ENCODE results near the gene CCDC83.
A peak's percentile ranks its signal among the peaks of the same experiment; 100 is the strongest.

CCDC83 gene

DNA sequence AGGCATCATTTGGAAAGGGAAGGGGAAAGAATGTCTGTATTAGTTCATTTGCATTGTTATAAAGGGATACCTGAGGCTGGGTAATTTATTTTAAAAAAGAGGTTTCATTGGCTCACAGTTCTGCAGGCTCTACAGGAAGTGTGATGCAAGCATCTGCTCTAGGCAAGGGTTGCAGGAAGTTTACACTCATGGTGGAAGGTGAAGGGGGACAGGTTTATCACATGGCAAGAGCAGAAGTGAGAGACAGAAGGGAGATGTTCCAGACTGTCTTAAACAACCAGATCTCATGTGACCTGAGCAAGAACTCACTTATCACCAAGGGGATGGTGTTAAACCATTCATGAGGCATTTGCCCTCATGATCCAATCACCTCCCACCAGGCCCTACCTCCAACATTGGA is 90.6 kb downstream of the CCDC83 start:
- no peak for DNase-seq (ENCODE audit: low read depth, low spot score)
- TF ChIP-seq, protein P1, sequence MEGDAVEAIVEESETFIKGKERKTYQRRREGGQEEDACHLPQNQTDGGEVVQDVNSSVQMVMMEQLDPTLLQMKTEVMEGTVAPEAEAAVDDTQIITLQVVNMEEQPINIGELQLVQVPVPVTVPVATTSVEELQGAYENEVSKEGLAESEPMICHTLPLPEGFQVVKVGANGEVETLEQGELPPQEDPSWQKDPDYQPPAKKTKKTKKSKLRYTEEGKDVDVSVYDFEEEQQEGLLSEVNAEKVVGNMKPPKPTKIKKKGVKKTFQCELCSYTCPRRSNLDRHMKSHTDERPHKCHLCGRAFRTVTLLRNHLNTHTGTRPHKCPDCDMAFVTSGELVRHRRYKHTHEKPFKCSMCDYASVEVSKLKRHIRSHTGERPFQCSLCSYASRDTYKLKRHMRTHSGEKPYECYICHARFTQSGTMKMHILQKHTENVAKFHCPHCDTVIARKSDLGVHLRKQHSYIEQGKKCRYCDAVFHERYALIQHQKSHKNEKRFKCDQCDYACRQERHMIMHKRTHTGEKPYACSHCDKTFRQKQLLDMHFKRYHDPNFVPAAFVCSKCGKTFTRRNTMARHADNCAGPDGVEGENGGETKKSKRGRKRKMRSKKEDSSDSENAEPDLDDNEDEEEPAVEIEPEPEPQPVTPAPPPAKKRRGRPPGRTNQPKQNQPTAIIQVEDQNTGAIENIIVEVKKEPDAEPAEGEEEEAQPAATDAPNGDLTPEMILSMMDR (IDR thresholded peaks at IDR 0.05; ENCODE audit: low read depth, low read length): no peak

DNA sequence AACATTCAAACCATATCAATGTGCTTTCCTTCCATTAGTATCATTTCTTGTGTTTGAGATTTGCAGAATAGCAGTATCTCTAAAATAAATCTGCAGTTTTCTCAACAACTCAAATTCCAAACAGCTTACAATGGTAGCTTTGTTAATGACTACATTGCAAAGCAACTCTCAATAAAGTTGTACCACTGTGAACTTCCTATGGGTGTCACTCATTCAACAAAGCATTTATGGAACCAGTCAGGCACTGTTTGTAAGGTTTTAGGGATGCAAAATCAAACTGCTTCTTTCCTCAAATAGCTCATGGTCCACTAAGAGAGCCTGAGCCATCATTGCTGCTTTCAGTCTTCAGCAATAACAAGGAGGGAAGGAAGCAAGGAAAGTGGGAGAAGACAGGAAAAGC is 91.0 kb downstream of the CCDC83 start:
- no peak overlapping the region for H3K4me3 ChIP-seq (ENCODE audit: low read depth, low read length)
- TF ChIP-seq, protein P1 (IDR thresholded peaks at IDR 0.05; ENCODE audit: low read depth, low read length): no peak
- DNase-seq (ENCODE audit: low read depth, low spot score): no peak
- in situ Hi-C loops (cut with HindIII; ENCODE audit: low sequenced_read_pairs): no loop called here

More for the DNA sequence above, 90.6 kb downstream of the CCDC83 start:
- H3K4me3 ChIP-seq (ENCODE audit: low read depth, low read length): no peak overlapping the region
- in situ Hi-C loops (cut with HindIII; ENCODE audit: low sequenced_read_pairs): no loop called here

DNA sequence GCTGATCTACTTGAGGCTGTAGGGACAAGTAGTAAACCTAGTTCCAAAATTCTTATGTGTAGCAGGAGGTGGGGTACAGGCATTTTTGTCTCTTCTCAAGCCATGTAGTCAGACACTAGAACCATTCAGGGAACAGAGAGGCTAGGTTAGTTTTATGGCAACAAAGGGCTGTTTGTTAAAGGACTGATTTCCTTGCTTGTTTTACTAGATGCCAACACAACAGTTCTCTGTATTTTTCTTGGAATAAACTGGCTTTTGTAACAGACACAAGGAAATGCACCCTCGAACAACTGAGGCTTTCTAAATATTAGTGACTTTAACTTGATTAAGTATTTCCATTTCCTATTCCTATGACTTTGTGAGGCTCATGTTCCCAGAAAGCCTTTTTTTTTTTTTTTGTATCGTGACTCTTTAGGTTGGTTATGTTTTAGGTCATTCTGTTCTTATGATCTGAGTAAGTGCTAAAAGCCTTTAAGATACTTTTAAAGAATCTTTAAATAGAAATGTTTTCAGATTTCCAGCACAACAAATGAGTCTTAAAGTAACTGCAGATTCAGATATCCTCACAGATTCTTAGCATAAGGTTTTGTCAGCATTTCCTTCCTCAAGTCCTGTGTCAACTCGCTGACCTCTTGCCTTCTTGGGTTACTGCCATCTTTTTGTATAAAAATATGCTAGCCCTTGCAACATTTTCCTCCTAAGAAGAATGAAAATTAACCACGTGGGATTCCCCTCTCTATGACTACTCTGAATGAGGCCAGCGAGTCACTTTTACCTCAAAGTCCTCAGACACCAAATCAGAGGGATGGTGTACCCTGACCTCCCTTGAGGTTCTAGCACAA is 92.5 kb downstream of the CCDC83 start:
- DNase-seq (ENCODE audit: low read depth, low spot score): peak; percentile 83
- TF ChIP-seq, protein P1 (IDR thresholded peaks at IDR 0.05; ENCODE audit: low read depth, low read length): no peak
- in situ Hi-C loops (cut with HindIII; ENCODE audit: low sequenced_read_pairs): no loop called here
- H3K4me3 ChIP-seq (ENCODE audit: low read depth, low read length): no peak overlapping the region

DNA sequence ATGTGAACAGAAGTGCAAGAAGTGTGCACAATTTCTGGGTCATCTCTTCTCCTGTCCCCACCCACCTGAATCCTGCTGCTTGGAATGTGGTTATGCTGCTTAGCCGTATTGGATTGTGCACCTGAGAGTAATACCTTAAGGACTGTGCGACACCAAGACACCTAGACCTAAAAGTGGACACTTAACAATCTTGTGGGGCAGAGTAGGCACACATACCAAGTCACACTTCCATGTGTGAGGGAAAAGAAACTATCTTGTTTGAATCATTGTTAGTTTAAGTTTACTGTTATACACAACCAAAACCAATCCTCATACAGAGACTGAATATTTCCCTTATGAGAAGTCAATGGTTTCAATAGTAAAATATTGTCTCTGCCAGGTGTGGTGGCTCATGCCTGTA is 93.7 kb downstream of the CCDC83 start:
- TF ChIP-seq, protein P1 (IDR thresholded peaks at IDR 0.05; ENCODE audit: low read depth, low read length): no peak
- in situ Hi-C loops (cut with HindIII; ENCODE audit: low sequenced_read_pairs): no loop called here
- no peak for DNase-seq (ENCODE audit: low read depth, low spot score)
- no peak overlapping the region for H3K4me3 ChIP-seq (ENCODE audit: low read depth, low read length)

DNA sequence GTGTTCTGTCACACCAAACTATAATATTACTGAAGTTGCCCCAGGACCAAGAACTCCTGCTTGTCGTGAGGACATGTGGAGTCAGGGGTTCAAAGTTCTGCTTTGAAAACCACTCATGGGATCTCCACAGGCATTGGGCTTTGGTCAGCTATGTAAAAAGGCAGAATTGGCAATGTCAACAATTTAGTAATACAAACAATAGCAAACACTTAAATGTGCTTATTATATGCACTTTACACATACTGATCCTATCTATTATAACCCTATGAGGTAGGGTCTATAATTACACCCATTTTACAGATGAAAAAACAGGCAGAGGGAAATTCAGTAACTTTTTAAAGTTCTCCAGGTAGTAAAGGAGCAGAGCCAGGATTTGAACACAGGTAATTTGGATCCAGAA is 94.6 kb downstream of the CCDC83 start:
- TF ChIP-seq, protein P1 (IDR thresholded peaks at IDR 0.05; ENCODE audit: low read depth, low read length): no peak
- H3K4me3 ChIP-seq (ENCODE audit: low read depth, low read length): no peak overlapping the region
- in situ Hi-C loops (cut with HindIII; ENCODE audit: low sequenced_read_pairs): no loop called here
- DNase-seq (ENCODE audit: low read depth, low spot score): no peak

DNA sequence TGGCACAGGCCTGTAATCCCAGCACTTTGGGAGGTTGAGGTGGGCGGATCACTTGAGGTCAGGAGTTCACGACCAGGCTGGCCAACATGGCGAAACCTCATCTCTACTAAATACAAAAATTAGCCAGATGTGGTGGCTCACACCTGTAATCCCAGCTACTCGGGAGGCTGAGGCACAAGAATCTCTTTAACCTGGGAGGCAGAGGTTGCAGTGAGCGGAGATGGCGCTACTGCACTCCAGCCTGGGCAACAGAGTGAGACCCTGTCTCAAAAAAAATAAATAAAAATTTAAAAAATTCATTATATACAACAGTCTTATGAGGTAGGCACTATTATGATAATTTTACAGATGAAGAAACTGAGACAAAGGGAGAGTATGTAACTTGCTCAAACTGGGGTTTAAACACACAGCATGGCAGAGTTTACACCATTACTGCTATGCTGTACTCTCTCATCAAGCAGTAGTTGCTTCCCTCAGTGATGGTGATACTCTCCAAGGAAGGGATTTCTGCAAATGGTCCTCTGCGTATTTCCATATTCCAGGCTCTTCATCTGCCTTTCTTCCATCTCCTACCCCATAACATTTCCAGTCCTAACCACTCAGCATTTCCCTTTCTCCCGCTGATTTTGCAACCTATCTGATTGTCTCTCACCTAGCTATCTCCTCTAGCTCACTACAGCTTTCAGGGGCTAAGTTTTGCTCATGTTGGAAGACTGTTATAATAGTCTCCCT is 95.3 kb downstream of the CCDC83 start:
- in situ Hi-C loops (cut with HindIII; ENCODE audit: low sequenced_read_pairs): no loop called here
- DNase-seq (ENCODE audit: low read depth, low spot score): no peak
- TF ChIP-seq, protein P1 (IDR thresholded peaks at IDR 0.05; ENCODE audit: low read depth, low read length): no peak
- H3K4me3 ChIP-seq (ENCODE audit: low read depth, low read length): no peak overlapping the region
